ENCODE results near the gene P2RY10. TPM values are rescaled to one million over a fixed set of nuclear protein-coding genes. Genes with fewer than 3 reads are reported as not detected.
"Not testable (repeated sequence)": the region's sequence is repeated elsewhere in the genome, so short reads cannot be mapped to it uniquely, and the experiment has no call there.

The P2RY10 gene
- total RNA-seq, 1 experiment from 2014 or later, result not detected

- CTCF ChIA-PET, result no interaction called here
- DNase-seq (ENCODE audit: low spot score), result no peak
- Histone ChIP-seq H3K27me3 (replicated peaks; ENCODE audit: insufficient read depth, low read depth, low read length, poor library complexity) (no peaks in the 10 kb centered on the region), H3K36me3 (ENCODE audit: insufficient read depth, low read length, poor library complexity, severe bottlenecking) (no peaks in the 10 kb centered on the region), H3K4me3 (ENCODE audit: low read depth, low read length, poor library complexity, severe bottlenecking) (no peak overlapping the region), H3K4me1 (ENCODE audit: insufficient read depth, low read length, poor library complexity, severe bottlenecking) (no peaks in the 10 kb centered on the region), H3K27ac (ENCODE audit: low read depth, low read length, poor library complexity, severe bottlenecking) (no peak overlapping the region), H3K9me3 (ENCODE audit: low read depth, low read length, poor library complexity, severe bottlenecking) (no peaks in the 10 kb centered on the region)
- no TSS peak for BruUV-seq (replicated peaks)
- intact Hi-C loops (cut with micrococcal nuclease; ENCODE audit: unreplicated experiment), result no loop called here
- TF ChIP-seq EZH2 (IDR thresholded peaks at IDR 0.05; ENCODE audit: borderline replicate concordance, low read depth, low read length, poor library complexity, severe bottlenecking), result no peak
- TF ChIP-seq CTCF (conservative IDR thresholded peaks at IDR 0.05; ENCODE audit: low read depth, low read length), result no peak
- POLR2A ChIA-PET (ENCODE audit: low non-redundant PET), result no interaction called here
Measured at GRCh38 chrX:78997870-78998558, 52.8 kb downstream of the P2RY10 start.

- H3K4me1 ChIP-seq (ENCODE audit: insufficient read depth, low read length, poor library complexity, severe bottlenecking); DNase-seq (ENCODE audit: low spot score); H3K27ac ChIP-seq (ENCODE audit: low read depth, low read length, poor library complexity, severe bottlenecking); BruUV-seq (replicated peaks); POLR2A ChIA-PET (ENCODE audit: low non-redundant PET); intact Hi-C loops (cut with micrococcal nuclease; ENCODE audit: unreplicated experiment); H3K9me3 ChIP-seq (ENCODE audit: low read depth, low read length, poor library complexity, severe bottlenecking); H3K36me3 ChIP-seq (ENCODE audit: insufficient read depth, low read length, poor library complexity, severe bottlenecking); H3K27me3 ChIP-seq (replicated peaks; ENCODE audit: insufficient read depth, low read depth, low read length, poor library complexity); H3K4me3 ChIP-seq (ENCODE audit: low read depth, low read length, poor library complexity, severe bottlenecking); CTCF ChIA-PET: not testable (repeated sequence)
Measured at GRCh38 chrX:79007540-79007939, 62.3 kb downstream of the P2RY10 start.

Small RNA genes within 50 kb of the gene (microRNA-seq; reads per million reads assigned to microRNA genes)
- not detected for gene MIR4328

Other genes with a start within 250 kb of the P2RY10 start
- 7.1 and 7.2 TPM in 2 replicates for gene LPAR4, start 197.7 kb upstream of the P2RY10 start, total RNA-seq (2021)
- 27.1 and 31.7 TPM in 2 replicates for gene GPR174, start 199.3 kb downstream of the P2RY10 start, total RNA-seq (2021)

All from A673 (cell line).